Measurements from ENCODE around the gene PRKCZ. TPM values are rescaled to one million over a fixed set of nuclear protein-coding genes. Genes with fewer than 3 reads are reported as not detected.

The PRKCZ gene
- total and polyA plus RNA-seq, 9 of the 15 experiments (the other 6 are each of a cell fraction or from before 2014, with no cell fraction given) = 0.07 to 3.1 (median 1.3) TPM

GRCh38 chr1:2130156-2130555 lies 79.9 kb downstream of the PRKCZ start:
- Histone ChIP-seq H3K27me3 (ENCODE audit: control insufficient read depth in 2 of 2, insufficient read depth in 2 of 2, low read length in 2 of 2) (peaks cover 43 to 59% of the 10 kb centered on the region in 2 experiments), H3K79me2 (ENCODE audit: control insufficient read depth, insufficient read depth, low read length) (no peaks in the 10 kb centered on the region), H3K9me1 (ENCODE audit: control insufficient read depth, insufficient read depth, low read length) (peaks cover 7% of the 10 kb centered on the region), H3K9me3 (replicated peaks; ENCODE audit: control insufficient read depth, insufficient read depth, low read depth, low read length) (no peaks in the 10 kb centered on the region), H3K4me1 (replicated peaks in 1 of 2; ENCODE audit: control insufficient read depth in 2 of 2, insufficient read depth in 2 of 2, low read length in 2 of 2) (peaks cover 8 to 61% of the 10 kb centered on the region in 2 experiments), H3K4me2 (ENCODE audit: insufficient read depth, low read length) (no peak overlapping the region), H2AFZ (ENCODE audit: low read depth, low read length) (no peak overlapping the region), H3K27ac (ENCODE audit: extremely low read depth, low read depth, low read length) (no peak overlapping the region), H4K20me1 (replicated peaks; ENCODE audit: control insufficient read depth, insufficient read depth, low read length) (no peaks in the 10 kb centered on the region), H3K36me3 (ENCODE audit: control insufficient read depth, insufficient read depth, low read length) (no peaks in the 10 kb centered on the region), H3K9ac (ENCODE audit: insufficient read depth in 1 of 2, low read depth in 2 of 2, low read length in 2 of 2) (no peak overlapping the region), H3K4me3 (no peak overlapping the region)
- no TSS peak for BruUV-seq (replicated peaks)
- ChIA-PET POLR2A (no interaction called here), CTCF (ENCODE audit: low intra/inter-chr PET ratio) (interaction anchor here (0.6 kb wide), 2 partner anchors 32 to 1150 kb away, joined by 3 read pairs; no protein-coding TSS in a partner anchor)
- no peak for DNase-seq (ENCODE audit: extremely low read depth in 1 of 4, low spot score in 3 of 4)
- ATAC-seq = no peak
- in situ Hi-C loops (cut with MboI) (no loop called here), intact Hi-C loops (cut with micrococcal nuclease) (no loop called here)
- TF ChIP-seq CC2D1A (IDR thresholded peaks at IDR 0.05) (no peak), CREB5 (CRISPR knock-in tag; IDR thresholded peaks at IDR 0.05) (no peak)
- TF ChIP-seq, protein P1, sequence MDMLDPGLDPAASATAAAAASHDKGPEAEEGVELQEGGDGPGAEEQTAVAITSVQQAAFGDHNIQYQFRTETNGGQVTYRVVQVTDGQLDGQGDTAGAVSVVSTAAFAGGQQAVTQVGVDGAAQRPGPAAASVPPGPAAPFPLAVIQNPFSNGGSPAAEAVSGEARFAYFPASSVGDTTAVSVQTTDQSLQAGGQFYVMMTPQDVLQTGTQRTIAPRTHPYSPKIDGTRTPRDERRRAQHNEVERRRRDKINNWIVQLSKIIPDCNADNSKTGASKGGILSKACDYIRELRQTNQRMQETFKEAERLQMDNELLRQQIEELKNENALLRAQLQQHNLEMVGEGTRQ (CRISPR knock-in tag; IDR thresholded peaks at IDR 0.05) = no peak
- 8% methylated on average over 10 of the region's 10 CpGs for WGBS (ENCODE audit: insufficient coverage, low coverage, missing lambda C conversion rate)
- no peak for FAIRE-seq
